Body of pancreas (tissue), 4 donors: ENCODE results near the gene FYB2. TPM values are rescaled to one million over a fixed set of nuclear protein-coding genes. Genes with fewer than 3 reads are reported as not detected.

Experiments used
- ATAC-seq: fragments of 150-250 bp; one replicate; pipeline ENCODE4 v1.9.1; 2016
- DNase-seq, 4 donors: peaks; one replicate each; pipeline ENCODE4 v3.0.0-alpha.2; 2019
- H3K27ac ChIP-seq, 4 donors: fragments of 200-600 bp; sonication (generic); 1 replicate in 3 of 4; 2 replicates in 1 of 4; pipeline versions ENCODE4 v1.5.1 to v1.6.1; 2016 to 2019; ENCODE audit warnings: mild to moderate bottlenecking in 1 of 4, mixed read lengths in 1 of 4, moderate library complexity in 1 of 4
- H3K27me3 ChIP-seq, 2 donors: fragments of 200-600 bp; sonication (generic); one replicate each; pipeline ENCODE4 v1.6.0; 2016; ENCODE audit warnings: mild to moderate bottlenecking in 1 of 2
- H3K36me3 ChIP-seq, 2 donors: fragments of 200-600 bp; sonication (generic); replicated peaks in 1 of 2; 2 replicates each; pipeline ENCODE4 v1.5.1; 2016; ENCODE audit warnings: low read depth in 2 of 2; ENCODE audit not compliant: insufficient read depth in 1 of 2
- H3K4me1 ChIP-seq: fragments of 200-600 bp; sonication (generic); one replicate; pipeline ENCODE4 v1.6.0; 2016
- H3K4me3 ChIP-seq, 2 donors: fragments of 200-600 bp; sonication (generic); 1 replicate in 1 of 2; 2 replicates in 1 of 2; pipeline ENCODE4 v1.5.1; 2016 to 2019
- H3K9me3 ChIP-seq, 3 donors: fragments of 200-600 bp; sonication (generic); 1 replicate in 2 of 3; 2 replicates in 1 of 3; pipeline ENCODE4 v1.5.1; 2016
- POLR2A ChIP-seq, 3 donors: fragments of 450-650 bp; IDR thresholded peaks; one replicate each; pipeline ENCODE4 v1.6.1; 2016; ENCODE audit warnings: antibody characterized with exemption in 3 of 3, mild to moderate bottlenecking in 2 of 3
- WGBS, 2 donors: methylation state at CpG; one replicate each; pipeline ENCODE4 v1.1.5; 2017; 5-methylcytosine and 5-hydroxymethylcytosine counted together
- intact Hi-C: fragments of 100-400 bp; cut with DNase I; formaldehyde crosslinking; loops from one replicate; pipeline ENCODE4 v1.15.1; 2023
- total RNA-seq, 2 donors: library from RNA; depleted of rRNA; stranded (reverse); fragments of >200 nt; gene quantifications; one replicate each; pipeline ENCODE4 v1.1.0, GENCODE V29; 2016
- TF ChIP-seq, protein P1 (sequence below), 7 experiments: fragments of 450-650 bp in 4 of 7; fragments of 200-600 bp in 3 of 7; sonication (generic) in 3 of 7; IDR thresholded peaks; one replicate each; pipeline ENCODE4 v1.5.1; 2016 to 2019; ENCODE audit warnings: antibody characterized with exemption in 7 of 7

Gene FYB2
- total RNA-seq, 2 donors from 2014 or later = 2.3 to 3.4 TPM

- H3K4me1 ChIP-seq = peaks cover 33% of the 10 kb centered on the region
- no peak for TF ChIP-seq POLR2A (IDR thresholded peaks at IDR 0.05)
- TF ChIP-seq, protein P1, sequence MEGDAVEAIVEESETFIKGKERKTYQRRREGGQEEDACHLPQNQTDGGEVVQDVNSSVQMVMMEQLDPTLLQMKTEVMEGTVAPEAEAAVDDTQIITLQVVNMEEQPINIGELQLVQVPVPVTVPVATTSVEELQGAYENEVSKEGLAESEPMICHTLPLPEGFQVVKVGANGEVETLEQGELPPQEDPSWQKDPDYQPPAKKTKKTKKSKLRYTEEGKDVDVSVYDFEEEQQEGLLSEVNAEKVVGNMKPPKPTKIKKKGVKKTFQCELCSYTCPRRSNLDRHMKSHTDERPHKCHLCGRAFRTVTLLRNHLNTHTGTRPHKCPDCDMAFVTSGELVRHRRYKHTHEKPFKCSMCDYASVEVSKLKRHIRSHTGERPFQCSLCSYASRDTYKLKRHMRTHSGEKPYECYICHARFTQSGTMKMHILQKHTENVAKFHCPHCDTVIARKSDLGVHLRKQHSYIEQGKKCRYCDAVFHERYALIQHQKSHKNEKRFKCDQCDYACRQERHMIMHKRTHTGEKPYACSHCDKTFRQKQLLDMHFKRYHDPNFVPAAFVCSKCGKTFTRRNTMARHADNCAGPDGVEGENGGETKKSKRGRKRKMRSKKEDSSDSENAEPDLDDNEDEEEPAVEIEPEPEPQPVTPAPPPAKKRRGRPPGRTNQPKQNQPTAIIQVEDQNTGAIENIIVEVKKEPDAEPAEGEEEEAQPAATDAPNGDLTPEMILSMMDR (IDR thresholded peaks at IDR 0.05) = no peak
- 92 to 95% methylated on average over 1 of the region's 1 CpG for WGBS, 2 donors
- H3K27me3 ChIP-seq = no peaks in the 10 kb centered on the region
- no peak overlapping the region for H3K27ac ChIP-seq
- intact Hi-C loops = no loop called here
- H3K9me3 ChIP-seq = no peaks in the 10 kb centered on the region
- H3K36me3 ChIP-seq = no peaks in the 10 kb centered on the region
- no peak overlapping the region for H3K4me3 ChIP-seq
- DNase-seq (no peak), ATAC-seq (no peak)
These were observed 2.9 kb downstream of the FYB2 start for GRCh38 chr1:56816264-56816663.

GRCh38 chr1:56814205-56814604, 5.0 kb downstream of the FYB2 start:
- intact Hi-C loops = no loop called here
- Histone ChIP-seq H3K4me3 (no peak overlapping the region), H3K9me3 (no peaks in the 10 kb centered on the region), H3K27me3 (no peaks in the 10 kb centered on the region), H3K36me3 (no peaks in the 10 kb centered on the region), H3K4me1 (peaks cover 20% of the 10 kb centered on the region), H3K27ac (no peak overlapping the region)
- DNase-seq = no peak
- ATAC-seq = no peak
- whole genome bisulfite sequencing, 2 donors = 91 to 93% methylated on average over 2 of the region's 2 CpGs
- TF ChIP-seq, protein P1 (IDR thresholded peaks at IDR 0.05) = no peak
- no peak for TF ChIP-seq POLR2A (IDR thresholded peaks at IDR 0.05)

DNA sequence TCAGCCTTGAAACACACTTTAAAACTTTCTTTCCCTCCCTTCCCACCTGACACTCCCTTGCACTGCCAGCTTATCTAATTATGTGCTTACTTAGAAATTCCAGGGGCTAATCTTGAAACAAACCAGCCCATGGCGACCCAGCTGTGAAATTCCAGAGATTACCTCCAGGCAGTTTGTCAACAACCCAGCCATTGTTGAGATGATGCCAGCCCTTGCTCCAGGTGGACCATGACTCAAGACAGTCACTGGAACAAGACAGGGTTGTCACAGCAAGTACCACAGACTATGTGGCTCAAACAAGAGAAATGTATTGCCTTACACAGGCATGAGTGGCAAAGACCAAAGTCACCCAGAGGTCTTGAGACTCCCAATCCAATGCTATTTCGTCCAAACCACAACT, 7.9 kb downstream of the FYB2 start:
- intact Hi-C loops = no loop called here
- no peak for TF ChIP-seq POLR2A (IDR thresholded peaks at IDR 0.05)
- TF ChIP-seq, protein P1 (IDR thresholded peaks at IDR 0.05) = no peak
- DNase-seq (peak; percentile 57 to 74 (median 72)), ATAC-seq (peak; percentile 78)
- H3K36me3 ChIP-seq = no peaks in the 10 kb centered on the region
- 17 to 23% methylated on average over 2 of the region's 2 CpGs for WGBS, 2 donors
- H3K27me3 ChIP-seq = no peaks in the 10 kb centered on the region
- H3K4me3 ChIP-seq = no peak overlapping the region
- H3K4me1 ChIP-seq = peaks cover 13% of the 10 kb centered on the region
- H3K27ac ChIP-seq = peak overlapping the region in 1 of 4 donors; percentile 26
- H3K9me3 ChIP-seq = no peaks in the 10 kb centered on the region

- Histone ChIP-seq H3K4me3 (no peak overlapping the region), H3K27me3 (no peaks in the 10 kb centered on the region), H3K27ac (no peak overlapping the region), H3K4me1 (peaks cover 13% of the 10 kb centered on the region), H3K9me3 (no peaks in the 10 kb centered on the region), H3K36me3 (no peaks in the 10 kb centered on the region)
- WGBS, 2 donors = 85 to 94% methylated on average over 1 of the region's 1 CpG
- ATAC-seq (no peak), DNase-seq (no peak)
- intact Hi-C loops = no loop called here
- TF ChIP-seq POLR2A (IDR thresholded peaks at IDR 0.05) = no peak
- TF ChIP-seq, protein P1 (IDR thresholded peaks at IDR 0.05) = no peak
These were observed 10.8 kb downstream of the FYB2 start for GRCh38 chr1:56808410-56808809.

- TF ChIP-seq POLR2A (IDR thresholded peaks at IDR 0.05) = no peak
- TF ChIP-seq, protein P1 (IDR thresholded peaks at IDR 0.05) = no peak
- intact Hi-C loops = no loop called here
- DNase-seq (no peak), ATAC-seq (no peak)
- no peaks in the 10 kb centered on the region for H3K36me3 ChIP-seq
- WGBS, 2 donors = 61 to 80% methylated on average over 3 of the region's 3 CpGs
- peaks cover 13% of the 10 kb centered on the region for H3K4me1 ChIP-seq
- no peaks in the 10 kb centered on the region for H3K9me3 ChIP-seq
- H3K27me3 ChIP-seq = no peaks in the 10 kb centered on the region
- H3K4me3 ChIP-seq = no peak overlapping the region
- no peak overlapping the region for H3K27ac ChIP-seq
These were observed 12.4 kb downstream of the FYB2 start for GRCh38 chr1:56806804-56807203.
